HFF-Myc (cell line): ENCODE measurements around the gene MANF.
A peak's percentile ranks its signal among the peaks of the same experiment; 100 is the strongest.

Experiments used
- DNase-seq: peaks from one replicate; pipeline ENCODE4 v3.0.0-alpha.2; 2011; ENCODE audit warnings: low read depth; ENCODE audit errors: extremely low read depth
- H3K4me3 ChIP-seq: replicated peaks from 2 replicates; pipeline ENCODE4 v1.5.1; 2011; ENCODE audit warnings: low read depth, mild to moderate bottlenecking, control low read depth, low read length
- TF ChIP-seq, protein P1 (sequence below): IDR thresholded peaks from 2 replicates; pipeline ENCODE4 v1.5.1; 2012; ENCODE audit warnings: mild to moderate bottlenecking, low read depth, low read length, control low read depth; ENCODE audit errors: missing control alignments

MANF gene

DNA sequence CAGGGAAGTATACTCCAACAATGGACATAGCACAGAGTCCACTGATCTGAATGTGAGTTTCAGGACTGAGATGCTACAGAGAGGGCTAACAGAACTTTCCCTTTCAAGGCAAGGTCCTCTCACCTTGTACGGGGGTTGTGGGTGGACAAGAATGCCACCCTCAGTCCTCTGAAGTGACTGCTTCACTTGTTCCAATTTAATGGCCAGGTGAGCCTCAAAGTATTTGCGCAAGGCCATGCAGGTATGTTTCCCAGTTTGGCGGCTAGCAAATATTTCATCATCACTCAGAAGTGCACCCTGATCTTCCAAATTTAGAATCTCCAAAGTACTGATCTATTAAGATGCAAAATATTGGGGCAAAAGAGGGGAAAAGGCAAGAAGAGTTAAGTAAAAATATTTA, 44.0 kb downstream of the MANF start:
- no peak overlapping the region for H3K4me3 ChIP-seq
- TF ChIP-seq, protein P1, sequence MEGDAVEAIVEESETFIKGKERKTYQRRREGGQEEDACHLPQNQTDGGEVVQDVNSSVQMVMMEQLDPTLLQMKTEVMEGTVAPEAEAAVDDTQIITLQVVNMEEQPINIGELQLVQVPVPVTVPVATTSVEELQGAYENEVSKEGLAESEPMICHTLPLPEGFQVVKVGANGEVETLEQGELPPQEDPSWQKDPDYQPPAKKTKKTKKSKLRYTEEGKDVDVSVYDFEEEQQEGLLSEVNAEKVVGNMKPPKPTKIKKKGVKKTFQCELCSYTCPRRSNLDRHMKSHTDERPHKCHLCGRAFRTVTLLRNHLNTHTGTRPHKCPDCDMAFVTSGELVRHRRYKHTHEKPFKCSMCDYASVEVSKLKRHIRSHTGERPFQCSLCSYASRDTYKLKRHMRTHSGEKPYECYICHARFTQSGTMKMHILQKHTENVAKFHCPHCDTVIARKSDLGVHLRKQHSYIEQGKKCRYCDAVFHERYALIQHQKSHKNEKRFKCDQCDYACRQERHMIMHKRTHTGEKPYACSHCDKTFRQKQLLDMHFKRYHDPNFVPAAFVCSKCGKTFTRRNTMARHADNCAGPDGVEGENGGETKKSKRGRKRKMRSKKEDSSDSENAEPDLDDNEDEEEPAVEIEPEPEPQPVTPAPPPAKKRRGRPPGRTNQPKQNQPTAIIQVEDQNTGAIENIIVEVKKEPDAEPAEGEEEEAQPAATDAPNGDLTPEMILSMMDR = no peak
- no peak for DNase-seq

DNA sequence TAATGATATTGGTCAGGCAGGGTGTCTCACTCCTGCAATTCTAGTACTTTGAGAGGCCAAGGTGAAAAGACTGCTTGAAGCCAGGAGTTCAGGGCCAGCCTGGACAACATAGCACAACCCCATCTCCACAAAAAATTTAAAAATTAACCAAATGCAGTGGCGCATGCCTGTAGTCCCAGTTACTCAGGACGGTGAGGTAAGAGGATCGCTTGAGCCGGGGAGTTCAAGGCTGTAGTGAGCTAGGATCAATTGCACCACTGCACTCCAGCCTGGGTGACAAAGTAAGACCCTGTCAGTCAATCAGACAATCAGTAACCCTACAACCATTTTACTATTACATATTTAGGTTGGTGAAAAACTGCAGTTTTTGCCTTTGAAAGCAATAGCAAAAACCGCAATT, 49.0 kb downstream of the MANF start:
- TF ChIP-seq, protein P1 = no peak
- H3K4me3 ChIP-seq = no peak overlapping the region
- DNase-seq = no peak

DNA sequence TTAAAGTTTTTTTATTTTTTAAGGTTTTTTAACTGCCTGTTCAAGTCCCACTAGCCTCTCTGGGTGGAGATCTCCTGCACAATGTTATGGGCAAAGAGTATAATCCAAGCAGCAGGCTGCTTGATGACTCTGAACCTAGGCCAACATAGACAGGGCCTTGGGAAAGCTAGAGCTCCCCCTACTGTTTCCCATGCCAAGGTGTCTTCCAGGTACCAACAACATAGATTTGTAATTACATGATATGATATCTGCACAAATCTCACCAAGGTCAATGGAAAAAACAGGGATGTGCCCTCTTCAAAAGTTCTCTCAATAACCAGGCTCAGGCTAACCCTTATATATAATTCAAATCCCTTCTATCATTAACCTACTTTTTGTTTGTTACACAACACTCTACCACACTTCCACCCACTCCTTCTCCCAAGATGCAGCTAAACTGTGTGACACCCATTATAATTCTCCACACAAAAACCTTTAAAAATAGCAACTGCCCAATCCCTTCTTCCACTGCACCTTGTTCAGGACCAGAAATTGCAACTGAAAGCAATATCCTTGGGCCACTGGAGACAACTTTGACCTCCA, 49.7 kb downstream of the MANF start:
- TF ChIP-seq, protein P1 = peak; percentile 77
- H3K4me3 ChIP-seq = no peak overlapping the region
- DNase-seq = peak; percentile 12

- DNase-seq = no peak
- H3K4me3 ChIP-seq = no peak overlapping the region
- TF ChIP-seq, protein P1 = no peak
Measured at GRCh38 chr3:51436998-51437639, 52.0 kb downstream of the MANF start.
